Measurements from ENCODE around the gene CRYGN. TPM values are rescaled to one million over a fixed set of nuclear protein-coding genes. Genes with fewer than 3 reads are reported as not detected.

CRYGN gene
- total RNA-seq, 4 donors from 2014 or later: 1.0 TPM; not detected in 3

DNA sequence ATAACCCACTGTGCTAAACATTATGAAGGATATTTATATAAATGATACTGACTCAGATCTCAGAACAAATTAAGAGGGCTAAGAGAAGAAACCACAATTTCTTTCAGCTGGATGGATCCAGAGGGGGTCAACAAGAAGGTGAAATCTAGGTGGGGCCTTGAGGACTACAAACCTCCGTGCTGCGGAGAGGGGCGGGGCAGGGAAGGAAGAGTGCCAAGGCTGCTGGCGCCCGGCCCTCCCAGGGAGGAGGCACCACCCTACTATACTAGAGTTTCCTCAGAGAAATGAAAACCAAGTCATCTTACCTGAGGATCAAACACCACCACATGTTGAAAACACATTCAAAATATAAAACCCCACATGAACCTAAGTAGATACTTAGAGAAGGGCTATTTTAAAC is 29.3 kb upstream of the CRYGN start:
- ATAC-seq (ENCODE audit: low FRiP score) (no peak), DNase-seq (ENCODE audit: low spot score) (no peak)
- TF ChIP-seq CTCF (IDR thresholded peaks at IDR 0.05): no peak

GRCh38 chr7:151468217-151469018 is 28.5 kb upstream of the CRYGN start:
- DNase-seq (ENCODE audit: low spot score) (no peak), ATAC-seq (ENCODE audit: low FRiP score) (no peak)
- no peak for TF ChIP-seq CTCF (IDR thresholded peaks at IDR 0.05)

DNA sequence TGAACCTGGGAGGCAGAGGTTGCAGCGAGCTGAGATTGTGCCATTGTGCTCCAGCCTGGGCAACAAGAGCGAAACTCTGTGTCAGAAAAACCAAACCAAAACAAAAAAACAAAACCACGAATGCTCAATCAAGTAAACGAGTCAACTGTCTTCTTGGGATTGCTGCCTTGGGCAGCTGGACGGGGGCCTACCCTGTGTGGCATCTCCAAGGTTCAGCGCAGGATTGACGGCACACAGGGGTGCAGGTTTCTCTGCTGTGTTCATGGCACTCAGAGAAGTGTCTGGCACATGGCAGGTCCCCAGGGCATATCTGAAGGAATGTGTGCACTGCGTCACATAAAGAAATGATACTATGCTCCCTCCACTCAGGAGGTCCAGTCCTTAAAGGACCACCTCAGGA is 25.2 kb upstream of the CRYGN start:
- ATAC-seq (ENCODE audit: low FRiP score): no peak
- no peak for TF ChIP-seq CTCF (IDR thresholded peaks at IDR 0.05)

GRCh38 chr7:151462306-151462779 is 22.4 kb upstream of the CRYGN start:
- no peak for TF ChIP-seq CTCF (IDR thresholded peaks at IDR 0.05)
- DNase-seq (ENCODE audit: low spot score): no peak
- ATAC-seq (ENCODE audit: low FRiP score): no peak

More for the DNA sequence above, 25.2 kb upstream of the CRYGN start:
- DNase-seq (ENCODE audit: low spot score): no peak

GRCh38 chr7:151461942-151462230 is 21.9 kb upstream of the CRYGN start:
- DNase-seq (ENCODE audit: low spot score) (no peak), ATAC-seq (ENCODE audit: low FRiP score) (no peak)
- TF ChIP-seq CTCF (IDR thresholded peaks at IDR 0.05): no peak

DNA sequence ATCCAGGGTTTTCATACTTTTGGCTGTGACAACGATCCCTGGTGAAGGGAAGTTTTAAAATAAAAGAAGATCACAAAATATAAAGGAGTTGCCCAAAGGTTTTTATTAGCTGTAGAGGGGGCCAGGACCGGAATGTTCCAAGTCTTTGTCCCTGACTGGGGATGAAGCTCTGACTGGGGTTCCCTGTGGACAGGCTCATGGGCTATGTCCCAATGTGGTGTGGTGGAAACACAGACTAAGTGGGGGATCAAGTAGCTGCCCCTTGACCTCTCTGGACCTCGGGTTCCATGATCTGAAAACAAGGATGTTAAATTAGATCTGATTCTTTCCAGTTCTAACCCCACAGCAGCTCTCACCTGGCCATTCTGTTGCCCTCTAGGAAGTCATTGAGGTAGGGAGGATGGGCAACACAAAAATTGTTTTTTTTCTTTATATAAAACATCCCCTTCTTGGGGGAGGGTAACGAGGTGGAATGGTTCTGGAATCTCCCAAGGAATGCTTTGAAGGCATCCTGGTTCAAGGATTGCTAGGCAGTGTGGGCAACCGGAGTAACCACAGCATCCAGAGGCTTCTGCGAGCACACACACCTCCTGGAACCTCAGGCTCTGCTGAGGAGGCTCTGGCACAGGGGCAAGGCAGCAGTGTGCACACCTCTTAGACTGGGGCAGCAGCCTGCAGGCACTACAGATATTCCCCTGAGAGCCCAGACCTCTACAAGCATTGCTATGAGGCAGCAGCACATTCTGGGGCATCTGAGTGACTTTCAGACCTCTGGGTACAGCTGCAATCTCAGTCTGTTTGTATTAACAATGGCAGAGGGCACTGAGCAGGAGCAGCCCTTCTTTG is 21.4 kb upstream of the CRYGN start:
- no peak for ATAC-seq (ENCODE audit: low FRiP score)
- TF ChIP-seq CTCF (IDR thresholded peaks at IDR 0.05): no peak
- DNase-seq (ENCODE audit: low spot score): no peak
